IMR-90 (cell line): Measurements from ENCODE around the gene DYDC1. TPM values are rescaled to one million over a fixed set of nuclear protein-coding genes. Genes with fewer than 3 reads are reported as not detected.

Experiments used
- ATAC-seq: fragments of 200-7000 bp; cut with Tn5 transposase; 2 replicates; pipeline ENCODE4 v1.9.1; 2020; ENCODE audit warnings: low read depth, mild to moderate bottlenecking, moderate library complexity
- BruUV-seq: library from RNA; stranded (reverse); fragments of 400-500 nt; replicated peaks from 2 replicates; lab custom pipeline; 2021; lab: Mats Ljungman, UMichigan
- CTCF ChIA-PET: fragments of 300-600 bp; formaldehyde crosslinking; extraction: SDS; loops from one replicate; lab custom pipeline; 2021; ENCODE audit warnings: antibody characterized with exemption; lab: Yijun Ruan, JAX
- POLR2A ChIA-PET: fragments of 300-600 bp; sonication (Branson Sonifier 250); formaldehyde crosslinking; loops from one replicate; lab custom pipeline; 2022; ENCODE audit warnings: antibody characterized with exemption; ENCODE audit not compliant: unreplicated experiment; lab: Charles Lee
- DNase-seq: peaks from one replicate; pipeline ENCODE4 v3.0.0; 2013
- H2AFZ ChIP-seq: replicated peaks from 2 replicates; pipeline ENCODE3; 2013; ENCODE audit warnings: low read length, mild to moderate bottlenecking; ENCODE audit not compliant: poor library complexity
- H2AK5ac ChIP-seq: 2 replicates; pipeline ENCODE4 v1.6.1; 2013; ENCODE audit warnings: low read depth, low read length, inconsistent platforms
- H2AK9ac ChIP-seq: replicated peaks from 2 replicates; pipeline ENCODE3; 2013; ENCODE audit warnings: mild to moderate bottlenecking, low read depth, low read length, moderate library complexity; ENCODE audit not compliant: poor library complexity
- H2BK120ac ChIP-seq: 2 replicates; pipeline ENCODE4 v1.6.1; 2013; ENCODE audit warnings: low read depth, low read length, inconsistent platforms
- H2BK15ac ChIP-seq: 3 replicates; pipeline ENCODE4 v1.6.1; 2013; ENCODE audit warnings: low read depth, low read length, inconsistent platforms
- H2BK20ac ChIP-seq: 2 replicates; pipeline ENCODE4 v1.6.1; 2013; ENCODE audit warnings: low read depth, mild to moderate bottlenecking, inconsistent platforms, low read length, moderate library complexity
- H2BK5ac ChIP-seq: 2 replicates; pipeline ENCODE4 v1.6.1; 2013; ENCODE audit warnings: mild to moderate bottlenecking, low read depth, low read length, inconsistent platforms; ENCODE audit not compliant: poor library complexity, severe bottlenecking
- H3K14ac ChIP-seq: replicated peaks from 2 replicates; pipeline ENCODE4 v1.6.1; 2013; ENCODE audit warnings: low read depth, low read length, inconsistent platforms
- H3K18ac ChIP-seq: 2 replicates; pipeline ENCODE4 v1.6.1; 2013; ENCODE audit warnings: low read depth, low read length, control low read depth
- H3K23ac ChIP-seq: 2 replicates; pipeline ENCODE4 v1.6.1; 2013; ENCODE audit warnings: low read depth, low read length, inconsistent platforms
- H3K27ac ChIP-seq: 2 replicates; pipeline ENCODE4 v1.5.1; 2013; ENCODE audit warnings: mild to moderate bottlenecking, control low read depth, low read length; ENCODE audit not compliant: insufficient read depth
- H3K27me3 ChIP-seq: 2 replicates; pipeline ENCODE4 v1.6.1; 2013; ENCODE audit warnings: low read length; ENCODE audit not compliant: control insufficient read depth, insufficient read depth
- H3K36me3 ChIP-seq: 2 replicates; pipeline ENCODE4 v1.6.1; 2013; ENCODE audit warnings: low read length, mixed read lengths; ENCODE audit not compliant: control insufficient read depth, insufficient read depth
- H3K4ac ChIP-seq: 2 replicates; pipeline ENCODE4 v1.6.1; 2013; ENCODE audit warnings: low read depth, low read length, inconsistent platforms
- H3K4me1 ChIP-seq: 2 replicates; pipeline ENCODE4 v1.6.1; 2013; ENCODE audit warnings: low read length, mixed read lengths; ENCODE audit not compliant: control insufficient read depth, insufficient read depth
- H3K4me2 ChIP-seq: 2 replicates; pipeline ENCODE4 v1.6.1; 2013; ENCODE audit warnings: low read depth, mild to moderate bottlenecking, control low read depth, low read length, moderate library complexity
- H3K4me3 ChIP-seq: 2 replicates; pipeline ENCODE4 v1.5.1; 2013; ENCODE audit warnings: low read depth, mild to moderate bottlenecking, control low read depth, low read length, moderate library complexity; ENCODE audit not compliant: insufficient read depth
- H3K56ac ChIP-seq: 2 replicates; pipeline ENCODE4 v1.6.1; 2013; ENCODE audit warnings: low read length, inconsistent platforms; ENCODE audit not compliant: insufficient read depth; ENCODE audit errors: extremely low read depth
- H3K79me1 ChIP-seq, 2 experiments: 2 replicates each; pipeline ENCODE4 v1.6.1; 2013; ENCODE audit warnings: low read length in 2 of 2, inconsistent platforms in 1 of 2, low read depth in 1 of 2
- H3K9ac ChIP-seq: 2 replicates; pipeline ENCODE4 v1.6.1; 2013; ENCODE audit warnings: low read depth, low read length, control low read depth
- H3K9me1 ChIP-seq: 2 replicates; pipeline ENCODE4 v1.6.1; 2013; ENCODE audit warnings: low read length, inconsistent platforms; ENCODE audit not compliant: insufficient read depth
- H3K9me3 ChIP-seq: 2 replicates; pipeline ENCODE4 v1.6.1; 2013; ENCODE audit warnings: low read length; ENCODE audit not compliant: control insufficient read depth, insufficient read depth
- H4K20me1 ChIP-seq: 2 replicates; pipeline ENCODE4 v1.6.1; 2013; ENCODE audit warnings: low read length, inconsistent platforms; ENCODE audit not compliant: insufficient read depth
- H4K5ac ChIP-seq: 2 replicates; pipeline ENCODE4 v1.6.1; 2013; ENCODE audit warnings: mild to moderate bottlenecking, low read depth, low read length, control low read depth
- H4K8ac ChIP-seq, 2 experiments: 2 replicates each; pipeline ENCODE4 v1.6.1; 2013; ENCODE audit warnings: low read depth in 2 of 2, low read length in 2 of 2, control low read depth in 1 of 2, inconsistent platforms in 1 of 2
- H4K91ac ChIP-seq: 2 replicates; pipeline ENCODE4 v1.6.1; 2013; ENCODE audit warnings: low read depth, low read length, inconsistent platforms; ENCODE audit not compliant: insufficient read depth
- CTCF ChIP-seq: conservative IDR thresholded peaks from 2 replicates; pipeline ENCODE4 v1.5.1; 2012; ENCODE audit warnings: mild to moderate bottlenecking, low read depth, low read length, improper control_type of control experiment
- WGBS, 2 experiments: methylation state at CpG; one replicate each; pipeline versions ENCODE4 v1.1.5 to v1.1.7; 2013; ENCODE audit warnings: missing lambda C conversion rate in 2 of 2; ENCODE audit not compliant: insufficient read length in 1 of 2; ENCODE audit errors: extremely low coverage in 2 of 2; 5-methylcytosine and 5-hydroxymethylcytosine counted together
- dilution Hi-C: fragments of 300-500 bp; cut with HindIII; formaldehyde crosslinking; loops from one replicate; pipeline ENCODE4 v1.14.3; 2018; ENCODE audit warnings: low sequenced_read_pairs; ENCODE audit not compliant: unreplicated experiment
- in situ Hi-C: fragments of 300-500 bp; cut with MboI; formaldehyde crosslinking; loops from 3 replicates; pipeline ENCODE4 v1.14.3; 2019; ENCODE audit warnings: low sequenced_read_pairs, inconsistent platforms, mixed read lengths
- intact Hi-C: fragments of 100-400 bp; cut with micrococcal nuclease; formaldehyde crosslinking; loops from 2 replicates; pipeline ENCODE4 v1.10.0; 2022
- polyA plus RNA-seq, 3 experiments: library from polyadenylated mRNA; depleted of rRNA; stranded (reverse); fragments of >200 nt; gene quantifications; 2 replicates each; pipeline ENCODE4 v1.2.3, GENCODE V29; 2012; ENCODE audit warnings: low replicate concordance in 1 of 3
- total RNA-seq: library from RNA; depleted of rRNA; stranded (reverse); fragments of >200 nt; gene quantifications from 2 replicates; pipeline ENCODE4 v1.2.3, GENCODE V29; 2012

Gene DYDC1
- total and polyA plus RNA-seq, 2 of the 4 experiments (the other 2 are of a cell fraction) = not detected

- Histone ChIP-seq H3K27ac (no peak overlapping the region), H3K23ac (no peak overlapping the region), H4K20me1 (no peaks in the 10 kb centered on the region), H2BK20ac (no peak overlapping the region), H2BK120ac (no peak overlapping the region), H2AFZ (no peak overlapping the region), H3K4me1 (no peaks in the 10 kb centered on the region), H3K9ac (no peak overlapping the region), H3K4me2 (no peak overlapping the region), H3K9me1 (no peaks in the 10 kb centered on the region), H2AK9ac (no peak overlapping the region), H4K5ac (no peak overlapping the region), H3K4me3 (no peak overlapping the region), H3K4ac (no peak overlapping the region), H4K8ac (no peak overlapping the region), H2AK5ac (no peak overlapping the region), H3K36me3 (no peaks in the 10 kb centered on the region), H3K18ac (no peak overlapping the region), H3K79me1 (no peaks in the 10 kb centered on the region), H3K27me3 (peaks cover 1% of the 10 kb centered on the region; the same call in 1 of the 2 replicates), H2BK15ac (no peak overlapping the region), H3K14ac (no peak overlapping the region), H4K91ac (no peak overlapping the region), H2BK5ac (no peak overlapping the region), H3K9me3 (no peaks in the 10 kb centered on the region), H3K56ac (no peak overlapping the region)
- DNase-seq (no peak), ATAC-seq (no peak)
- intact Hi-C loops = no loop called here
- ChIA-PET POLR2A (no interaction called here), CTCF (no interaction called here)
- no TSS peak for BruUV-seq
- no CpG with 5 or more reads among the region's 1 CpG for WGBS, 2 experiments
- dilution Hi-C loops = no loop called here
- TF ChIP-seq CTCF = no peak
- in situ Hi-C loops = no loop called here
These were observed 22.6 kb downstream of the DYDC1 start for GRCh38 chr10:80333983-80334382.
